WTC11 (cell line): ENCODE data around the gene RAB10.

Source experiments
- CTCF ChIP-seq: fragments of 200-600 bp; IDR thresholded peaks from 2 replicates; pipeline ENCODE4 v1.8.0; 2022; ENCODE audit warnings: antibody characterized with exemption
- GTF2I ChIP-seq: fragments of 250-450 bp; sonication (Bioruptor Pico); conservative IDR thresholded peaks from 2 replicates; pipeline ENCODE4 v1.4.0; 2021; ENCODE audit warnings: mild to moderate bottlenecking
- TEAD4 ChIP-seq: sonication (generic); formaldehyde crosslinking; IDR thresholded peaks from 2 replicates; pipeline ENCODE4 v1.8.0; 2022; ENCODE audit warnings: mild to moderate bottlenecking, missing genetic modification reagents
- TF ChIP-seq, protein P1 (sequence below): sonication (generic); formaldehyde crosslinking; IDR thresholded peaks from 2 replicates; pipeline ENCODE4 v1.8.1; 2023; ENCODE audit warnings: mild to moderate bottlenecking, missing genetic modification reagents, moderate library complexity
- TF ChIP-seq, protein P2 (sequence below): sonication (generic); formaldehyde crosslinking; IDR thresholded peaks from 2 replicates; pipeline ENCODE4 v1.8.1; 2022; ENCODE audit warnings: missing genetic modification reagents, borderline replicate concordance

DNA sequence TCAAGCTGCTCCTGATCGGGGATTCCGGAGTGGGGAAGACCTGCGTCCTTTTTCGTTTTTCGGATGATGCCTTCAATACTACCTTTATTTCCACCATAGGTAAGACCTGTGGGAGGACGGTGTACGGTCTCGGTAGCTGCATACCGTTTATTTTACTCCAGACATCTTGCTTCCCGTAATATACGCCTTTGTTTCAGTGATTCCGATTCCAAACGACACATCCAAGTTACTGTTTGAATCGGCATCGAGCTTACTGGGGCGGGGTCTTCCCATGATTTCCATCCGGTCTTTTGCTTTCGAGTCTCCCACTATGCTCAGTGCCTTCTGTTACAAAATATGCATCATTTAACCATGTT is 731 bp downstream of the RAB10 start:
- no peak for TF ChIP-seq CTCF
- no peak for TF ChIP-seq GTF2I
- TF ChIP-seq, protein P1, sequence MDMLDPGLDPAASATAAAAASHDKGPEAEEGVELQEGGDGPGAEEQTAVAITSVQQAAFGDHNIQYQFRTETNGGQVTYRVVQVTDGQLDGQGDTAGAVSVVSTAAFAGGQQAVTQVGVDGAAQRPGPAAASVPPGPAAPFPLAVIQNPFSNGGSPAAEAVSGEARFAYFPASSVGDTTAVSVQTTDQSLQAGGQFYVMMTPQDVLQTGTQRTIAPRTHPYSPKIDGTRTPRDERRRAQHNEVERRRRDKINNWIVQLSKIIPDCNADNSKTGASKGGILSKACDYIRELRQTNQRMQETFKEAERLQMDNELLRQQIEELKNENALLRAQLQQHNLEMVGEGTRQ (CRISPR knock-in tag), result no peak
- TF ChIP-seq TEAD4 (CRISPR knock-in tag), result no peak
- TF ChIP-seq, protein P2, sequence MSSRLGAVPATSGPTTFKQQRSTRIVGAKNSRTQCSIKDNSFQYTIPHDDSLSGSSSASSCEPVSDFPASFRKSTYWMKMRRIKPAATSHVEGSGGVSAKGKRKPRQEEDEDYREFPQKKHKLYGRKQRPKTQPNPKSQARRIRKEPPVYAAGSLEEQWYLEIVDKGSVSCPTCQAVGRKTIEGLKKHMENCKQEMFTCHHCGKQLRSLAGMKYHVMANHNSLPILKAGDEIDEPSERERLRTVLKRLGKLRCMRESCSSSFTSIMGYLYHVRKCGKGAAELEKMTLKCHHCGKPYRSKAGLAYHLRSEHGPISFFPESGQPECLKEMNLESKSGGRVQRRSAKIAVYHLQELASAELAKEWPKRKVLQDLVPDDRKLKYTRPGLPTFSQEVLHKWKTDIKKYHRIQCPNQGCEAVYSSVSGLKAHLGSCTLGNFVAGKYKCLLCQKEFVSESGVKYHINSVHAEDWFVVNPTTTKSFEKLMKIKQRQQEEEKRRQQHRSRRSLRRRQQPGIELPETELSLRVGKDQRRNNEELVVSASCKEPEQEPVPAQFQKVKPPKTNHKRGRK (CRISPR knock-in tag), result no peak
